ENCODE results near the gene OVCA2.

GRCh38 chr17:1999557-2000251, 42.1 kb upstream of the OVCA2 start:
- no peak for TF ChIP-seq CTCF (IDR thresholded peaks at IDR 0.05)
- no peak for TF ChIP-seq POLR2AphosphoS5 (IDR thresholded peaks at IDR 0.05)
- TF ChIP-seq EP300 (IDR thresholded peaks at IDR 0.05) = no peak

All from upper lobe of left lung (tissue), 4 donors.